OCI-LY3 (cell line): ENCODE data around the gene TAF4.

ENCODE experiments used
- H2AFZ ChIP-seq: fragments of 200-600, 300-600 bp; shearing (Covaris generic); 2 replicates; pipeline ENCODE4 v1.6.0; 2014; ENCODE audit warnings: antibody characterized with exemption, low read depth, low read length
- H3K27ac ChIP-seq: fragments of 200-600, 300-600 bp; sonication (generic); 2 replicates; pipeline ENCODE4 v1.5.1; 2014; ENCODE audit warnings: mild to moderate bottlenecking, low read length, moderate library complexity, mixed read lengths
- H3K27me3 ChIP-seq: fragments of 200-600, 300-600 bp; sonication (generic); 2 replicates; pipeline ENCODE4 v1.6.1; 2014; ENCODE audit warnings: low read depth, low read length, mixed read lengths
- H3K36me3 ChIP-seq: fragments of 200-600, 300-600 bp; sonication (generic); replicated peaks from 2 replicates; pipeline ENCODE3; 2014; ENCODE audit warnings: low read depth, low read length, mixed read lengths
- H3K4me1 ChIP-seq: fragments of 300-600, 200-600 bp; sonication (generic); 2 replicates; pipeline ENCODE4 v1.6.1; 2014; ENCODE audit warnings: low read length, mixed read lengths
- H3K4me2 ChIP-seq: fragments of 200-600, 300-600 bp; sonication (generic); 2 replicates; pipeline ENCODE4 v1.6.1; 2014; ENCODE audit warnings: low read length, mixed read lengths
- H3K4me3 ChIP-seq: fragments of 300-600, 200-600 bp; sonication (generic); 2 replicates; pipeline ENCODE4 v1.5.1; 2014; ENCODE audit warnings: antibody characterized with exemption, mild to moderate bottlenecking, low read length, moderate library complexity
- H3K79me2 ChIP-seq: fragments of 300-600, 200-600 bp; shearing (Covaris generic); 2 replicates; pipeline ENCODE4 v1.6.1; 2014; ENCODE audit warnings: mild to moderate bottlenecking, low read length, mixed read lengths
- H3K9ac ChIP-seq: fragments of 300-600, 200-600 bp; shearing (Covaris generic); 2 replicates; pipeline ENCODE4 v1.6.0; 2014; ENCODE audit warnings: mild to moderate bottlenecking, low read length, moderate library complexity
- H3K9me3 ChIP-seq: fragments of 200-600, 300-600 bp; shearing (Covaris generic); 2 replicates; pipeline ENCODE4 v1.6.1; 2014; ENCODE audit warnings: low read length, mixed read lengths; ENCODE audit not compliant: insufficient read depth
- H4K20me1 ChIP-seq: fragments of 200-600, 300-600 bp; sonication (generic); 2 replicates; pipeline ENCODE4 v1.6.1; 2016; ENCODE audit warnings: low read length, mixed read lengths; ENCODE audit not compliant: insufficient read depth
- EZH2phosphoT487 ChIP-seq: fragments of 200-600 bp; shearing (Covaris generic); IDR thresholded peaks from 2 replicates; pipeline ENCODE4 v1.6.1; 2018; ENCODE audit warnings: antibody characterized with exemption, mixed run types, low read depth
- TF ChIP-seq, protein P1 (sequence below): fragments of 200-600, 300-600 bp; sonication (generic); IDR thresholded peaks from 2 replicates; pipeline ENCODE4 v1.5.1; 2014; ENCODE audit warnings: antibody characterized with exemption, low read length, low read depth

The TAF4 gene

DNA sequence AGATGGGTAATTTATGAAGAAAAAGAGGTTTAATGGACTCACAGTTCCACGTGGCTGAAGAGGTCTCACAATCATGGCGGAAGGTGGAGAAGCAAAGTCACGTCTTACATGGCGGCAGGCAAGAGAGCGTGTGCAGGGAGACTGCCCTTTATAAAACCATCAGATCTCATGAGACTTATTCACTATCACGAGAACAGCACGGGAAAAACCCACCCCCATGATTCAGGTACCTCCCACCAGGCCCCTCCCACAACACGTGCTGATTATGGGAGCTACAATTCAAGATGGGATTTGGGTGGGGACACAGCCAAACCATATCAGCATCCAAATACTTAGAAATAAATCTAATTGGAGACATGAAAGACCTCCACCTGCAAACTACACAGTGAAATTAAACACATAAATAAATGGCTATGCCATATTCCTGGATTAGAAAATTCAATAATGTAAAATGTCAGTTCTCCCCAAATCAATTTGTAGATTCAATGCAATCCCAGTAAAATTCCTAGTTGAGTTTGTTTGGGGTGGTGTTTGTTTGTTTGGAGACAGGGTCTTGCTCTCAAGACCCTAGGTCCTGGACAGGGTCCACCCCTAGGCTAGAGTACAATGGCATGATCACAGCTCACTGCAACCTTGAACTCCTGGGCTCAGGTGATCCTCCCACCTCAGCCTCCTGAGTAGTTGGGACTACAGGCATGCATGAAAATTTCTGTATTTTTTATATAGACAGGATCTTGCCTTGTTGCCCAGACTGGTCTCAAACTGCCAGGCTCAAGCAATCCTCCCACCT is 101.6 kb downstream of the TAF4 start:
- Histone ChIP-seq H3K79me2 (no peaks in the 10 kb centered on the region), H4K20me1 (no peaks in the 10 kb centered on the region), H3K9ac (no peak overlapping the region), H3K4me1 (no peaks in the 10 kb centered on the region), H3K4me3 (no peak overlapping the region), H3K27me3 (no peaks in the 10 kb centered on the region), H3K27ac (no peak overlapping the region), H2AFZ (no peak overlapping the region), H3K36me3 (no peaks in the 10 kb centered on the region), H3K9me3 (no peaks in the 10 kb centered on the region), H3K4me2 (no peak overlapping the region)
- no peak for TF ChIP-seq EZH2phosphoT487
- TF ChIP-seq, protein P1, sequence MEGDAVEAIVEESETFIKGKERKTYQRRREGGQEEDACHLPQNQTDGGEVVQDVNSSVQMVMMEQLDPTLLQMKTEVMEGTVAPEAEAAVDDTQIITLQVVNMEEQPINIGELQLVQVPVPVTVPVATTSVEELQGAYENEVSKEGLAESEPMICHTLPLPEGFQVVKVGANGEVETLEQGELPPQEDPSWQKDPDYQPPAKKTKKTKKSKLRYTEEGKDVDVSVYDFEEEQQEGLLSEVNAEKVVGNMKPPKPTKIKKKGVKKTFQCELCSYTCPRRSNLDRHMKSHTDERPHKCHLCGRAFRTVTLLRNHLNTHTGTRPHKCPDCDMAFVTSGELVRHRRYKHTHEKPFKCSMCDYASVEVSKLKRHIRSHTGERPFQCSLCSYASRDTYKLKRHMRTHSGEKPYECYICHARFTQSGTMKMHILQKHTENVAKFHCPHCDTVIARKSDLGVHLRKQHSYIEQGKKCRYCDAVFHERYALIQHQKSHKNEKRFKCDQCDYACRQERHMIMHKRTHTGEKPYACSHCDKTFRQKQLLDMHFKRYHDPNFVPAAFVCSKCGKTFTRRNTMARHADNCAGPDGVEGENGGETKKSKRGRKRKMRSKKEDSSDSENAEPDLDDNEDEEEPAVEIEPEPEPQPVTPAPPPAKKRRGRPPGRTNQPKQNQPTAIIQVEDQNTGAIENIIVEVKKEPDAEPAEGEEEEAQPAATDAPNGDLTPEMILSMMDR: no peak

DNA sequence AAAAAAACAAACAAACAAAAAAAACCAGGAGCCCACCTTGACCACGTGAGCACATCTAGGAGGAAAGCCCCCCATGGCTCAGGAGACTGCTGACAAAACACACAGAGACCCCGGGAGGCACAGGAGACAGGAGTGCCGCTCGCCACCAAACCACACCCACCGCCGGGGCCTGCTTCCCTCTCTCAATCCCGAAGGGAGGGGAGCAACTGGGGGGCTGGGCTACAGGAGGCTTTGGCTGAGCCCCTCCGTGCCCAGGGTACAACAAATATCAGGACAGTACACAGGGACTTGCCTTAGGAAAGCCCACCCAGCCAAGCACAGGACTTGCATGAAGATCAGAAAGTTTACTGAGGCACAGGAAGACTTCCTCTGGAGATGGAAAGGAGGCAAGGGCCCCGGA is 102.5 kb downstream of the TAF4 start:
- no peak overlapping the region for H3K4me2 ChIP-seq
- no peak overlapping the region for H3K4me3 ChIP-seq
- TF ChIP-seq, protein P1: no peak
- no peak for TF ChIP-seq EZH2phosphoT487

DNA sequence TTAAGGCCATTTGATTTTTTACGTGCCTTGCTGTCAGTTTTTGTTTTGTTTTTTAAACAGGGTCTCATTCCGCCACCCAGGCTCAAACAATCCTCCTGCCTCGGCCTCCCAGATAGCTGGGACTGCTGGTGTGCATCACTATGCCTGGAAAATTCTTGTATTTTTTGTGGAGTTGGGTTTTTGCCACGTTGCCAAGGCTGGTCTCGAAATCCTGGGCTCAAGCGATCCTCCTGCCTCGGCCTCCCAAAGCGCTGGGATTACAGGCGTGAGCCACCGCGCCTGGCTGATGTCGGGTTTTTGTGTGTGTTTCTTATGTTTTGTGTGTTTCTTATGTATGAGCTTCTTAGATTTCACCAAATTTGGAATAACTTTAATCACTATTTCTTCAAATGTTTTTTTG is 104.8 kb downstream of the TAF4 start:
- Histone ChIP-seq H3K79me2 (no peaks in the 10 kb centered on the region), H3K36me3 (no peaks in the 10 kb centered on the region), H3K9me3 (no peaks in the 10 kb centered on the region), H3K4me2 (no peak overlapping the region), H2AFZ (no peak overlapping the region), H3K27me3 (no peaks in the 10 kb centered on the region), H3K4me3 (no peak overlapping the region), H4K20me1 (no peaks in the 10 kb centered on the region), H3K27ac (no peak overlapping the region), H3K9ac (no peak overlapping the region), H3K4me1 (no peaks in the 10 kb centered on the region)
- TF ChIP-seq EZH2phosphoT487: no peak
- TF ChIP-seq, protein P1: no peak

More for the DNA sequence above, 102.5 kb downstream of the TAF4 start:
- Histone ChIP-seq H2AFZ (no peak overlapping the region), H4K20me1 (no peaks in the 10 kb centered on the region), H3K4me1 (no peaks in the 10 kb centered on the region), H3K27ac (no peak overlapping the region), H3K27me3 (no peaks in the 10 kb centered on the region), H3K79me2 (no peaks in the 10 kb centered on the region), H3K9ac (no peak overlapping the region), H3K9me3 (no peaks in the 10 kb centered on the region), H3K36me3 (no peaks in the 10 kb centered on the region)

DNA sequence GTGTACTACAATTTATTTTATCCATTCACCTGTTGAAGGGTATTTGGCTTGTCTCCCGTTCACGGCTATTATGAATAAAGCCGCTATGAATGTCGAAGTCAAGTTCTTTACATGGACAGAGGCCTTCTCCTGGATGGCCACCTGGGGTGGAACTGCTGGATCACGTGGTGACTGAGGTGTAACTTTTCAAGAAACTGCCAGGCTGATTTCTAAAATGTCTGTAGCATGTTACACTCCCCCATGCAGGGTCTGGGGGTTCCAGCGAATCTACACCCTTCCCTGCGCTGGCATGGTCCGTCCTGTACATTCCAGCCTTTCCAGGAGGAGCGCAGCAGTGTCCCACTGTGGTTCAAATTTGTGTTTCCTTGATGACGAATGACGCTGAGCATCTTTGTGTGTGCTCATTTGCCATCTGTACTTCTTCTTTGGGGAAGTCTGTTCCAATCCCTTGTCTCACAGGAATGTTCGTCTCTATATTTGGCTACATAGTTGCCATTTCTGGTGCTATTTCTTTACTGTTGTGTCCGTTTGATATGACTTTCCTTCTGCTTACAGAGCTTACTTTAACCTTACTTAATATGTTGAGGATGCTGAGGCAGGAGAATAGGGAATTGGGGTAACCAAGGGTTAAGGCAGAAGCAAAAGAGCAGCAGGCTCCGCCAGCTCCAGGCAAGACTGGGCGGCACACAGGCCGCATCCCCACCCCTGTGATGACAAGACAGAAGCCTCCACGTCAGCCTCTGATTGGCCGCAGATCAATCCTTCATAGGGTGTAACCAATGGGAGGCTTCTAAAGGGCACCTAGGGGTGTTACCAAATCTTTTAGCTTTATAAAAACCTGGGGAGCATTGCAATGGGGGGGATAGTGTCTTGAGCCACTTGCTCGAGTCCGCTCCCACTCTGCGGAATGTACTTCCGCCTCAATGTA is 106.6 kb downstream of the TAF4 start:
- Histone ChIP-seq H3K27me3 (no peaks in the 10 kb centered on the region; the same call in 1 of the 2 replicates), H3K79me2 (no peaks in the 10 kb centered on the region), H3K4me1 (no peaks in the 10 kb centered on the region), H3K27ac (no peak overlapping the region), H4K20me1 (no peaks in the 10 kb centered on the region), H2AFZ (no peak overlapping the region), H3K36me3 (no peaks in the 10 kb centered on the region), H3K4me2 (no peak overlapping the region), H3K9me3 (no peaks in the 10 kb centered on the region), H3K9ac (no peak overlapping the region), H3K4me3 (no peak overlapping the region)
- TF ChIP-seq, protein P1: no peak
- no peak for TF ChIP-seq EZH2phosphoT487
